ENCODE results near the gene SLC4A5. TPM values are rescaled to one million over a fixed set of nuclear protein-coding genes. Genes with fewer than 3 reads are reported as not detected.
"Not testable (repeated sequence)": the region's sequence is repeated elsewhere in the genome, so short reads cannot be mapped to it uniquely, and the experiment has no call there.

SLC4A5 gene
- total RNA-seq, 2 donors from 2014 or later, result 9.1 to 10.5 TPM

- peak overlapping the region; percentile 43 for H3K27ac Mint-ChIP-seq
- H3K4me1 Mint-ChIP-seq, result peaks cover 12% of the 10 kb centered on the region
- H3K9me3 ChIP-seq (ENCODE audit: control insufficient read depth, low read length, poor library complexity, severe bottlenecking), result no peaks in the 10 kb centered on the region
Measured at GRCh38 chr2:74347742-74348141, 4.5 kb upstream of the SLC4A5 start.

DNA sequence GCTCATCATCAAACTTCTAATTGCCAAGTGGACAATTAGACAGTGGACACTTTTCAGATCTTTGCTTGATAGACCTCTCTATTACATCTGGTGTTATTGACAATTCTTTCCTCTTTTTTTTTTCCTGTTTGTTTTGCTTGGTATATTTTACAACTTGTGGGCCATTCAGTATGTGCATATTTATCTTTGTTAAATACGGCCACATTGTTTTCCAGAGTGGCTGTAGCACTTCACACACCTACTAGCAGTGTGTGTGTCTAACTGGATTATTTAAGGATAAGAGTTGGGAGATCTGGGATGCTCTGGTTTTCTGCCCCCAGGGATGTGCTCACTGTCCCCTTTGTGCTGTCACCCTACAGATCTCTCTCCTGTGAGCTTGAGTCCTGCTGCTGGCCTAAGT lies 4.1 kb upstream of the SLC4A5 start:
- no peaks in the 10 kb centered on the region for H3K27me3 Mint-ChIP-seq
- no peak for DNase-seq
- no peak for ATAC-seq
- H3K36me3 Mint-ChIP-seq (ENCODE audit: low read depth), result peaks cover 5% of the 10 kb centered on the region
- no peak overlapping the region for H3K4me3 Mint-ChIP-seq
- H3K4me1 Mint-ChIP-seq, result peaks cover 12% of the 10 kb centered on the region
- peak overlapping the region; percentile 43 for H3K27ac Mint-ChIP-seq
- no peaks in the 10 kb centered on the region for H3K9me3 ChIP-seq (ENCODE audit: control insufficient read depth, low read length, poor library complexity, severe bottlenecking)

More at GRCh38 chr2:74347742-74348141, 4.5 kb upstream of the SLC4A5 start:
- peaks cover 5% of the 10 kb centered on the region for H3K36me3 Mint-ChIP-seq (ENCODE audit: low read depth)
- DNase-seq (no peak), ATAC-seq (no peak)
- no peaks in the 10 kb centered on the region for H3K27me3 Mint-ChIP-seq
- H3K4me3 Mint-ChIP-seq, result no peak overlapping the region

GRCh38 chr2:74345272-74345943 lies 2.2 kb upstream of the SLC4A5 start:
- ATAC-seq (peak; percentile 65), DNase-seq (no peak)
- Mint-ChIP-seq H3K4me3 (no peak overlapping the region), H3K27me3 (no peaks in the 10 kb centered on the region), H3K4me1 (peaks cover 12% of the 10 kb centered on the region), H3K36me3 (ENCODE audit: low read depth) (peaks cover 5% of the 10 kb centered on the region), H3K27ac (no peak overlapping the region)
- no peaks in the 10 kb centered on the region for H3K9me3 ChIP-seq (ENCODE audit: control insufficient read depth, low read length, poor library complexity, severe bottlenecking)

DNA sequence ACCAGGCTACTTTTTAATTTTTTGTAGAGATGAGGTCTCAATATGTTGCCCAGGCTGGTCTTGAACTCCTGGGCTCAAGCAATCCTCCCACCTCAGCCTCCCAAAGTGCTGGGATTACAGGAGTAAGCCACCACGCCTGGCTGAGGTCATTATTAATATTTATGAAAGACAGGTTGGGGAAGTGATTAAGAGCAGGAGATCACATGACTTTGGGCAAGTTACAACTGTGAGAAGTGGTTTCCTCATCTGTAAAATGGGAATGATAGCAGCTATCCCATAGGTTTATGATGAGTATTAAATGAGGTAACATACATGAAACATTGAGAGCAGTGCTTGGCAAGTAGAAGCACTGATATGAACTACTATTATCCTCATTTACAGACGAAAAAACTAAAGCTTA lies 7.0 kb downstream of the SLC4A5 start:
- not testable (repeated sequence) for H3K9me3 ChIP-seq (ENCODE audit: control insufficient read depth, low read length, poor library complexity, severe bottlenecking); DNase-seq; H3K4me3 Mint-ChIP-seq; H3K36me3 Mint-ChIP-seq (ENCODE audit: low read depth); H3K27me3 Mint-ChIP-seq; H3K4me1 Mint-ChIP-seq; ATAC-seq
- peak overlapping the region; percentile 41 for H3K27ac Mint-ChIP-seq

- Mint-ChIP-seq H3K27ac (no peak overlapping the region), H3K4me3 (no peak overlapping the region), H3K4me1 (peaks cover 7% of the 10 kb centered on the region), H3K27me3 (no peaks in the 10 kb centered on the region), H3K36me3 (ENCODE audit: low read depth) (peaks cover 8% of the 10 kb centered on the region)
- DNase-seq, result peak; percentile 60 to 74 (median 65)
- H3K9me3 ChIP-seq (ENCODE audit: control insufficient read depth, low read length, poor library complexity, severe bottlenecking), result no peaks in the 10 kb centered on the region
- peak; percentile 85 for ATAC-seq
Measured at GRCh38 chr2:74334931-74335333, 8.3 kb downstream of the SLC4A5 start.

- ATAC-seq (no peak), DNase-seq (no peak)
- H3K27ac Mint-ChIP-seq, result no peak overlapping the region
- H3K4me3 Mint-ChIP-seq, result no peak overlapping the region
- no peaks in the 10 kb centered on the region for H3K27me3 Mint-ChIP-seq
- peaks cover 6% of the 10 kb centered on the region for H3K36me3 Mint-ChIP-seq (ENCODE audit: low read depth)
- H3K4me1 Mint-ChIP-seq, result peaks cover 7% of the 10 kb centered on the region
- H3K9me3 ChIP-seq (ENCODE audit: control insufficient read depth, low read length, poor library complexity, severe bottlenecking), result no peaks in the 10 kb centered on the region
Measured at GRCh38 chr2:74333896-74334586, 9.2 kb downstream of the SLC4A5 start.

DNA sequence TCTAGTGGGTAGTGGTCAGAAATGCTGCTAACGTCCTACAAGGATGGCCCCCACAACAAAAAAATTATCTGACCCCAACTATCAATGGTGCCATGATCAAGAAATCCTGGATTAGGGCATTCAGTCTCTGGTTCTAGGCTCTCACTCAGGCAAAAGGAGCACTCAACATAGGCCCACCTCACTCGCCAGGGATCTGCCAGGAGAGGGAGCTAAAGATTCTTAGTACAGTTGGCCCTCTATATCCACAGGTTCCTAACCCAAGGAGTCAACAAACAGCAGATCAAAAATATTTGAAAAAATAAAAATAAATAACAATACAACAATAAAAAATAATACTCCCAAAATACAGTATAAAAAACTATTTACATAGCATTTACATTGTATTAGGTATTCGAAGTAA lies 10.0 kb downstream of the SLC4A5 start:
- Mint-ChIP-seq H3K4me1 (peaks cover 7% of the 10 kb centered on the region), H3K4me3 (no peak overlapping the region), H3K27me3 (no peaks in the 10 kb centered on the region), H3K27ac (no peak overlapping the region), H3K36me3 (ENCODE audit: low read depth) (peaks cover 6% of the 10 kb centered on the region)
- H3K9me3 ChIP-seq (ENCODE audit: control insufficient read depth, low read length, poor library complexity, severe bottlenecking), result no peaks in the 10 kb centered on the region
- DNase-seq (no peak), ATAC-seq (no peak)

- H3K9me3 ChIP-seq (ENCODE audit: control insufficient read depth, low read length, poor library complexity, severe bottlenecking), result no peaks in the 10 kb centered on the region
- no peak for DNase-seq
- Mint-ChIP-seq H3K27me3 (no peaks in the 10 kb centered on the region), H3K4me3 (no peak overlapping the region), H3K36me3 (ENCODE audit: low read depth) (peaks cover 3% of the 10 kb centered on the region), H3K27ac (no peak overlapping the region), H3K4me1 (peaks cover 7% of the 10 kb centered on the region)
- ATAC-seq, result no peak
Measured at GRCh38 chr2:74332550-74333174, 10.6 kb downstream of the SLC4A5 start.

DNA sequence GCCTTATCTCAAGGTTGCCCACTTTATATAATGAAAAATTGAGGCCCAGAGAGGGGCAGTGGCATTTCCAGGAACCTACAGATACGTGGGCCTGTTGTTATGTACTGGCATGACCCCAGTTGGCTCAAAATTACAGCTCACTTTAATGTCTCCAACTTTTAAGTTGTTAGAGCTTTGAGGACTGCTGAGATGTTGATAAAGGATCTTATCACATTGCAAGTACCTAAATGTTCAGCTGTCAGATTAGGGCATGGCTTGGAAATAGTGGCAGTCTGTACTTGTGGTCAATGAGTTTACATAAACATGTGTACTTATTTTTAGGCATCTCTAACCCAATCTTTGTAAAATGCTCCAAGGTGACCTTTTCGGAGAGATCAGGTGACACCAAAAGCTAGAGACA lies 14.6 kb downstream of the SLC4A5 start:
- peaks cover 2% of the 10 kb centered on the region for H3K36me3 Mint-ChIP-seq (ENCODE audit: low read depth)
- H3K27ac Mint-ChIP-seq, result no peak overlapping the region
- no peaks in the 10 kb centered on the region for H3K9me3 ChIP-seq (ENCODE audit: control insufficient read depth, low read length, poor library complexity, severe bottlenecking)
- H3K4me3 Mint-ChIP-seq, result no peak overlapping the region
- peaks cover 3% of the 10 kb centered on the region for H3K4me1 Mint-ChIP-seq
- ATAC-seq, result no peak
- DNase-seq, result no peak
- no peaks in the 10 kb centered on the region for H3K27me3 Mint-ChIP-seq

GRCh38 chr2:74328074-74328473 lies 15.1 kb downstream of the SLC4A5 start:
- H3K9me3 ChIP-seq (ENCODE audit: control insufficient read depth, low read length, poor library complexity, severe bottlenecking), result no peaks in the 10 kb centered on the region
- H3K4me3 Mint-ChIP-seq, result no peak overlapping the region
- DNase-seq, result no peak
- H3K27me3 Mint-ChIP-seq, result no peaks in the 10 kb centered on the region
- peaks cover 2% of the 10 kb centered on the region for H3K4me1 Mint-ChIP-seq
- H3K36me3 Mint-ChIP-seq (ENCODE audit: low read depth), result peaks cover 6% of the 10 kb centered on the region
- no peak for ATAC-seq
- H3K27ac Mint-ChIP-seq, result no peak overlapping the region

DNA sequence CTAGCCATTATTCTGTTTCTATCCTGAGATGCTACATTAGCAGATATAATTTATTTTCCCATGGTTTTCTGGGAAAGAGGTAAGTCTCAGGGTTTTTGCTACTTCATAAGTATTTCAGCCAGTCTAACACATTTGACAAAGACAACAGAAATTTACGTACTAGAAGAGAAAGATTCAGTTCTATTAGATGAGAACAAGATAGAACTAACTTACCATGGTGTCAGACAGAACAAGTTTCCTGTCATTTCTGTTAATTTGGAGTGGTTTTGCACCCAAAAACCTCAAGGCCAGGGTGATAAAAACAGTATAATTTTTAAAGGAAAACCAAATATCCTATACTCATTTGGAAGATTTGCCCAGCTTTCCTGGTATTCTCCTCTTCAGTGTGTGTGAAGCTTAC lies 15.6 kb downstream of the SLC4A5 start:
- no peak for DNase-seq
- Mint-ChIP-seq H3K27ac (no peak overlapping the region), H3K4me1 (no peaks in the 10 kb centered on the region), H3K4me3 (no peak overlapping the region), H3K27me3 (no peaks in the 10 kb centered on the region), H3K36me3 (ENCODE audit: low read depth) (peaks cover 6% of the 10 kb centered on the region)
- no peak for ATAC-seq
- H3K9me3 ChIP-seq (ENCODE audit: control insufficient read depth, low read length, poor library complexity, severe bottlenecking), result no peaks in the 10 kb centered on the region

DNA sequence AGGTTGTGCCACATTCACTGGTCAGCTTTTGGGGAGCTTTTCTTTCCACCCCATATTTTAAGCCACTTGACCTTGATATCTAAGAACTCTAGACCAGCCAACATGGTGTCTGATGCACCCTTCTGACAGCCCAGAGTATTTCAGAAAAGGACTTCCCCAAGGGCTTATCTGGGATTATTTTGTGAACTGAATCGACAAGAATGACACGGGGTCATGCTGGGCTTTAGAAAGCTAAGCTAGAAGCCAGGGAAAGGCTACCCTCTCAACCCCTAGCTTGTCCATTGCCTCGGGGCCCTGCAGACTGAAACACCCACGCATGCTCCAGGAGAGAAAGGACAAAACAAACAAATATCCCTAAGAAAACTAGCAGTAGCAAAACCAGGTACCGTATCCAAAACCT lies 16.0 kb downstream of the SLC4A5 start:
- Mint-ChIP-seq H3K27ac (no peak overlapping the region), H3K4me3 (no peak overlapping the region), H3K36me3 (ENCODE audit: low read depth) (peaks cover 4% of the 10 kb centered on the region), H3K4me1 (no peaks in the 10 kb centered on the region), H3K27me3 (no peaks in the 10 kb centered on the region)
- no peak for DNase-seq
- no peaks in the 10 kb centered on the region for H3K9me3 ChIP-seq (ENCODE audit: control insufficient read depth, low read length, poor library complexity, severe bottlenecking)
- no peak for ATAC-seq

DNA sequence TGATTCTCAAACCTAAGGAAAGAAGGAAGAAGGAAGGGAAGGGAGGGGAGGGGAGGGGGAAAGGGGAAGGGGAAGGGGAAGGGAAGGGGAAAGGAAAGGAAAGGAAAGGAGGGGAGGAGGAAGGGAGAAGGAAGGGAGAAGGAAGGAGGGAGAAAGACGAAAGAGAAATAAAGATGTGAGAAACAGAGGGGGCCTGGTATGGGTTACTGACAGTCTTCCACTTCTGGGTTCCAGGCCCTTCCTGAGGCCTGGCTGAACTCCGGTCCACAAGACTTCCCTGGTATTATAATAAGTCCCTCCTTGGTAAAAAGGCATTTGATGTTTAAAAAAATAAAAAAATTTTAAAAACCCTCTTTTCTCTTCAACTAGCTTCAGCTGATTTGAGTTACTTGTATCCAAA lies 17.4 kb downstream of the SLC4A5 start:
- Mint-ChIP-seq H3K4me1 (no peaks in the 10 kb centered on the region), H3K27ac (no peak overlapping the region)

More for the DNA sequence above, 17.4 kb downstream of the SLC4A5 start:
- H3K36me3 Mint-ChIP-seq (ENCODE audit: low read depth), result peaks cover 4% of the 10 kb centered on the region
- DNase-seq (no peak), ATAC-seq (no peak)
- no peaks in the 10 kb centered on the region for H3K9me3 ChIP-seq (ENCODE audit: control insufficient read depth, low read length, poor library complexity, severe bottlenecking)
- no peak overlapping the region for H3K4me3 Mint-ChIP-seq
- no peaks in the 10 kb centered on the region for H3K27me3 Mint-ChIP-seq

Measured in T-helper 17 cell (primary cell).